DND-41 (cell line): ENCODE results near the gene SOCS7.

ENCODE experiments used
- EZH2 ChIP-seq: IDR thresholded peaks from 3 replicates; pipeline ENCODE4 v1.6.1; 2012; ENCODE audit warnings: borderline replicate concordance, low read depth, mild to moderate bottlenecking, moderate library complexity, low read length, inconsistent platforms; ENCODE audit not compliant: severe bottlenecking
- TF ChIP-seq, protein P1 (sequence below): IDR thresholded peaks from 2 replicates; pipeline ENCODE4 v1.5.1; 2012; ENCODE audit warnings: borderline replicate concordance, low read length, moderate library complexity, mild to moderate bottlenecking; ENCODE audit not compliant: poor library complexity, severe bottlenecking; ENCODE audit errors: extremely low read depth

DNA sequence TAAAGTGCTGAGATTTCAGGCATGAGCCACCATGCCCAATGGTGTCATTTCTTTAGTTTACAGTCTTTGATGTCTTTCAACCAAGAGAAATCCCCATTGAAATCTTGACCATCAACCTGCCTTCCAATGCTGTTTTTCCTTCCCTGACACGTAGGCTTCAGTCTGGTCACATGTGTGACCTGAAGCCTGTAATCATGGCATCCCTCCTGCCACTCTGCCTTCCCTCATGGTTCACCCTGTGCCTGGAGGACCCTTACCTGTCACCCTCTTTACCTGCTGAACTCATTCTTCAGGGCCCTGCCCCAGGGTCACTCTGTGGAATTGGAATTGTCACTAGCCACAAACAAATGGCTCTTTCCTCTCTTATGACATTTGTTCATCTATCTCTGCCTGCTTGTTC is 58.6 kb downstream of the SOCS7 start:
- TF ChIP-seq, protein P1, sequence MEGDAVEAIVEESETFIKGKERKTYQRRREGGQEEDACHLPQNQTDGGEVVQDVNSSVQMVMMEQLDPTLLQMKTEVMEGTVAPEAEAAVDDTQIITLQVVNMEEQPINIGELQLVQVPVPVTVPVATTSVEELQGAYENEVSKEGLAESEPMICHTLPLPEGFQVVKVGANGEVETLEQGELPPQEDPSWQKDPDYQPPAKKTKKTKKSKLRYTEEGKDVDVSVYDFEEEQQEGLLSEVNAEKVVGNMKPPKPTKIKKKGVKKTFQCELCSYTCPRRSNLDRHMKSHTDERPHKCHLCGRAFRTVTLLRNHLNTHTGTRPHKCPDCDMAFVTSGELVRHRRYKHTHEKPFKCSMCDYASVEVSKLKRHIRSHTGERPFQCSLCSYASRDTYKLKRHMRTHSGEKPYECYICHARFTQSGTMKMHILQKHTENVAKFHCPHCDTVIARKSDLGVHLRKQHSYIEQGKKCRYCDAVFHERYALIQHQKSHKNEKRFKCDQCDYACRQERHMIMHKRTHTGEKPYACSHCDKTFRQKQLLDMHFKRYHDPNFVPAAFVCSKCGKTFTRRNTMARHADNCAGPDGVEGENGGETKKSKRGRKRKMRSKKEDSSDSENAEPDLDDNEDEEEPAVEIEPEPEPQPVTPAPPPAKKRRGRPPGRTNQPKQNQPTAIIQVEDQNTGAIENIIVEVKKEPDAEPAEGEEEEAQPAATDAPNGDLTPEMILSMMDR: no peak
- TF ChIP-seq EZH2: no peak
